GM06990 (cell line): ENCODE measurements around the gene STAT5A.
"Not testable (repeated sequence)": the region's sequence is repeated elsewhere in the genome, so short reads cannot be mapped to it uniquely, and the experiment has no call there.

Source experiments
- DNase-seq: peaks from one replicate; pipeline ENCODE4 v3.0.0-alpha.2; 2011; ENCODE audit not compliant: insufficient read length; ENCODE audit errors: extremely low read depth
- H3K27me3 ChIP-seq: replicated peaks from 2 replicates; pipeline ENCODE4 v1.6.0; 2011; ENCODE audit warnings: low read length; ENCODE audit not compliant: control insufficient read depth, insufficient read depth
- H3K36me3 ChIP-seq: 2 replicates; pipeline ENCODE4 v1.5.1; 2011; ENCODE audit warnings: low read length; ENCODE audit not compliant: control insufficient read depth, insufficient read depth
- H3K4me3 ChIP-seq: replicated peaks from 2 replicates; pipeline ENCODE4 v1.5.1; 2011; ENCODE audit warnings: low read depth, mild to moderate bottlenecking, control low read depth, low read length
- TF ChIP-seq, protein P1 (sequence below): IDR thresholded peaks from 2 replicates; pipeline ENCODE4 v1.5.1; 2011; ENCODE audit warnings: low read length, control low read depth, mild to moderate bottlenecking, inconsistent platforms; ENCODE audit not compliant: insufficient read depth, poor library complexity, severe bottlenecking

STAT5A gene

GRCh38 chr17:42252597-42253550, 35.4 kb upstream of the STAT5A start:
- Histone ChIP-seq H3K36me3 (no peaks in the 10 kb centered on the region), H3K27me3 (no peaks in the 10 kb centered on the region), H3K4me3 (no peak overlapping the region)
- TF ChIP-seq, protein P1, sequence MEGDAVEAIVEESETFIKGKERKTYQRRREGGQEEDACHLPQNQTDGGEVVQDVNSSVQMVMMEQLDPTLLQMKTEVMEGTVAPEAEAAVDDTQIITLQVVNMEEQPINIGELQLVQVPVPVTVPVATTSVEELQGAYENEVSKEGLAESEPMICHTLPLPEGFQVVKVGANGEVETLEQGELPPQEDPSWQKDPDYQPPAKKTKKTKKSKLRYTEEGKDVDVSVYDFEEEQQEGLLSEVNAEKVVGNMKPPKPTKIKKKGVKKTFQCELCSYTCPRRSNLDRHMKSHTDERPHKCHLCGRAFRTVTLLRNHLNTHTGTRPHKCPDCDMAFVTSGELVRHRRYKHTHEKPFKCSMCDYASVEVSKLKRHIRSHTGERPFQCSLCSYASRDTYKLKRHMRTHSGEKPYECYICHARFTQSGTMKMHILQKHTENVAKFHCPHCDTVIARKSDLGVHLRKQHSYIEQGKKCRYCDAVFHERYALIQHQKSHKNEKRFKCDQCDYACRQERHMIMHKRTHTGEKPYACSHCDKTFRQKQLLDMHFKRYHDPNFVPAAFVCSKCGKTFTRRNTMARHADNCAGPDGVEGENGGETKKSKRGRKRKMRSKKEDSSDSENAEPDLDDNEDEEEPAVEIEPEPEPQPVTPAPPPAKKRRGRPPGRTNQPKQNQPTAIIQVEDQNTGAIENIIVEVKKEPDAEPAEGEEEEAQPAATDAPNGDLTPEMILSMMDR = no peak
- DNase-seq = no peak

DNA sequence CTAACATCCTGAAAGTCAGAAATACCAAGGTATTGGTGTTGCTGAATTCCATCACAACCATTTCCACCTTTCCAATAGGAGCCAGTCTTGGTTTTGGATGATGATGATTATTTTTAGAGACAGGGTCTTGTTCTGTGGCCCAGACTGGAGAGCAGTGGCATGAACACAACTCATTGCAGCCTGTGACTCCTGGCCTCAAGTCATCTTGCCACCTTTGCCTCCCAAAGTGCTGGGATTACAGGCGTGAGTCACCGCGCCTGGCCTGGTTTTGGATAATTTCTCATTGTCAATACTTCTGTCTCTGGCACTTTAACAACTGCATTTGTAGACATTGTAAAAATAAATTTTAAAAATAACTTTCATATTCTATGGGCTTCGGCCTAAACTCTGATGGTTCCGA, 34.7 kb upstream of the STAT5A start:
- Histone ChIP-seq H3K36me3 (no peaks in the 10 kb centered on the region), H3K4me3 (no peak overlapping the region), H3K27me3 (no peaks in the 10 kb centered on the region)
- DNase-seq = no peak
- TF ChIP-seq, protein P1 = no peak

- H3K27me3 ChIP-seq = no peaks in the 10 kb centered on the region
- DNase-seq = no peak
- H3K36me3 ChIP-seq = no peaks in the 10 kb centered on the region
- TF ChIP-seq, protein P1 = no peak
- H3K4me3 ChIP-seq = no peak overlapping the region
These were observed 32.9 kb upstream of the STAT5A start for GRCh38 chr17:42255445-42255844.

GRCh38 chr17:42260318-42260717, 28.0 kb upstream of the STAT5A start:
- no peak for DNase-seq
- H3K4me3 ChIP-seq = no peak overlapping the region
- TF ChIP-seq, protein P1 = no peak
- H3K27me3 ChIP-seq = no peaks in the 10 kb centered on the region
- H3K36me3 ChIP-seq = no peaks in the 10 kb centered on the region

DNA sequence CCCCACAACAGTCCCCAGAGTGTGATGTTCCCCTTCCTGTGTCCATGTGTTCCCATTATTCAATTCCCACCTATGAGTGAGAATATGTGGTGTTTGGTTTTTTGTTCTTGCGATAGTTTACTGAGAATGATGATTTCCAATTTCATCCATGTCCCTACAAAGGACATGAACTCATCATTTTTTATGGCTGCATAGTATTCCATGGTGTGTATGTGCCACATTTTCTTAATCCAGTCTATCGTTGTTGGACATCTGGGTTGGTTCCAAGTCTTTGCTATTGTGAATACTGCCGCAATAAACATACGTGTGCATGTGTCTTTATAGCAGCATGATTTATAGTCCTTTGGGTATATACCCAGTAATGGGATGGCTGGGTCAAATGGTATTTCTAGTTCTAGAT, 23.9 kb upstream of the STAT5A start:
- H3K36me3 ChIP-seq, H3K27me3 ChIP-seq, H3K4me3 ChIP-seq, DNase-seq: not testable (repeated sequence)

- H3K36me3 ChIP-seq = no peaks in the 10 kb centered on the region
- no peak overlapping the region for H3K4me3 ChIP-seq
- DNase-seq = no peak
- H3K27me3 ChIP-seq = no peaks in the 10 kb centered on the region
- TF ChIP-seq, protein P1 = no peak
These were observed 21.8 kb upstream of the STAT5A start for GRCh38 chr17:42266462-42266861.
